NCI-H82 treated with DMSO at 0.1 percent for 48 hours (cell line): ENCODE data around the gene CNTNAP5.
A peak's percentile ranks its signal among the peaks of the same experiment; 100 is the strongest.

Experiments used
- DNase-seq: peaks from one replicate; lab custom pipeline; 2025; ENCODE audit not compliant: unreplicated experiment; lab: John Stamatoyannopoulos, UW

The CNTNAP5 gene

DNA sequence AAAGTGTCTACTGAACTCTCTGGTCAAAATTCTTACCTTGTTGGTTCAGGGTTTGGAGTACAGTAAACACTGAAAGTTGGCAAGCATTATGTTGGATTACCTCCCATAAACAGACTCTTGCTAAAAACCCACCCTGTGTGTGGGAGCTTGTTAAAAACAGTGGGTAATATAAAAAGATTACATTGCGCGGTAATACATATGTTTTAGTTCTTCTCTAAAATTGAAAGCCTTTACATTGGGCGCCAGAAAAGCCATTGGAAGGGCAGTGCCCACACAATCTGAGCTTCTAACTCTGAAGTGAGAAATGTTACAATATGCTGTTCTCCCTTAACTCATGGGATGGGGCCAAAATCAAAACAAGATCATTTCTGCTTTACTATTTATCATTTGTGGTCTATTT, 510.7 kb downstream of the CNTNAP5 start:
- DNase-seq, result no peak

DNA sequence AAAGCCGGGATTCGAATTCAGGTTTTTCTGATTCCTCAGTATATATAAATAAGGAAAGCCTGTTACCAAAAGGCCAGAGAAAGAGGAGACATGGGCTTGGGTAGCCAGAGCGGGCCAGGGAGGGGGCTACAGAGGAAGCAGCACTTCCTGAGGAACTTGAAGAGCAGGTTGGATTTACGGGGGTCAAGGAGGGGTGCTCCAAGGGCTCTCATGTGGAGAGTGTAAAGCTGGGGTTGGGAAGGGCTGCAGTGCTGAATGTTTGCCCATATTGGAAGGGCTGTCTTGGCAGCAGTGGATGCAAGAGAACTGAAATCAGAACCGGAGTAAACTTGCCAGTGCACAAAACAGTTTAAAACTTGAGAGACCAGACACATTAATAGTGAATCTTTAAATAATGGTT, 511.5 kb downstream of the CNTNAP5 start:
- DNase-seq, result no peak

GRCh38 chr2:124538549-124538948, 513.5 kb downstream of the CNTNAP5 start:
- DNase-seq, result no peak

- DNase-seq, result no peak
Measured at GRCh38 chr2:124540805-124541204, 515.7 kb downstream of the CNTNAP5 start.

- DNase-seq, result no peak
Measured at GRCh38 chr2:124542932-124543640, 518.0 kb downstream of the CNTNAP5 start.

- no peak for DNase-seq
Measured at GRCh38 chr2:124547700-124548099, 522.6 kb downstream of the CNTNAP5 start.

- no peak for DNase-seq
Measured at GRCh38 chr2:124558277-124558905, 533.3 kb downstream of the CNTNAP5 start.

DNA sequence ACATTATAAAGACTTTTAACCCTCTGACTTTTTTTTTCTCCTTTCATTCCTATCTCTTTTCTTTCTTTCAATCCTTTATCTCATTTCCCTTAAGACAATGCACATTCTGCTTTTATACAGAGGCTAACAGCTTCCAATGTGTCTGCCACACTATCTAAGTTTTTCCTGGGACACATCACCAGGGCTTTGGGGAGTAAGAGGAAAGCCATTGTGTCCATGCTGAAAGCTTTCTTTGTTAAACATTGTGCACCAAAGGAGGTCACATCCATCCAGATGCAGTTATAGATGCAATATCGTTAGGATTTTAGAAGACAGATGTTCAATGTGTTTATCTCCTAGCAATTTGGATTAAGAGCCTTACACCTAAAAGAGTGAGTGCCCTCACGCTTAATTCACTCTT, 534.1 kb downstream of the CNTNAP5 start:
- peak; percentile 8 for DNase-seq

DNA sequence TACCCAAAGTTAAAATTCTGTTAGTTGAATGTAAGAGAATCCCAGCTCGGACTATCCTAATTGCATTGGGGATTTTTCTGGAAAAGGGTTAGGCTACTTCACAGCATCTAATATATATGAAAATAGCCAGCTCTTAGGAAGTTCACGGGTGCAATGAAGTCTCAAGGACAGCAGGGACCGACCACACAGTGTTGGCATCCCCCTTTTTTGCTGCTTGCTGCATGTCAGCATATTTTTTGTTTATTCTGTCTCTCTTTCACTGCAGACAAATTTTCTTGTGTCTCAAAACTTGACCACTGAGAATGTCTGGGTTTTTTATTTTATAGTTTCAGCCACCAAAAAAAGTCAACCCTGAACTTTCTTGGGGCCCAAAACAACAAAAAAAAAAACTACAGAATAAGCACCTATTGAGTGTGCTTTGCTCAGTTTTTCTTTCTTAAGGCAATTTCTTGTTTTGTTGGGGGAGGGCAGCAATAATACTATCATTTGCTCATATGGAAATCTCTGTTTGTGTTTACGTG, 535.6 kb downstream of the CNTNAP5 start:
- no peak for DNase-seq

- DNase-seq, result no peak
Measured at GRCh38 chr2:124561486-124561885, 536.4 kb downstream of the CNTNAP5 start.

- DNase-seq, result no peak
Measured at GRCh38 chr2:124563426-124563825, 538.3 kb downstream of the CNTNAP5 start.

GRCh38 chr2:124566518-124566970, 541.5 kb downstream of the CNTNAP5 start:
- DNase-seq, result no peak

GRCh38 chr2:124570872-124571271, 545.8 kb downstream of the CNTNAP5 start:
- DNase-seq, result no peak

- DNase-seq, result no peak
Measured at GRCh38 chr2:124571836-124572235, 546.7 kb downstream of the CNTNAP5 start.

GRCh38 chr2:124572934-124573634, 548.0 kb downstream of the CNTNAP5 start:
- no peak for DNase-seq

GRCh38 chr2:124575497-124575896, 550.4 kb downstream of the CNTNAP5 start:
- no peak for DNase-seq

GRCh38 chr2:124580263-124580662, 555.2 kb downstream of the CNTNAP5 start:
- DNase-seq, result no peak

DNA sequence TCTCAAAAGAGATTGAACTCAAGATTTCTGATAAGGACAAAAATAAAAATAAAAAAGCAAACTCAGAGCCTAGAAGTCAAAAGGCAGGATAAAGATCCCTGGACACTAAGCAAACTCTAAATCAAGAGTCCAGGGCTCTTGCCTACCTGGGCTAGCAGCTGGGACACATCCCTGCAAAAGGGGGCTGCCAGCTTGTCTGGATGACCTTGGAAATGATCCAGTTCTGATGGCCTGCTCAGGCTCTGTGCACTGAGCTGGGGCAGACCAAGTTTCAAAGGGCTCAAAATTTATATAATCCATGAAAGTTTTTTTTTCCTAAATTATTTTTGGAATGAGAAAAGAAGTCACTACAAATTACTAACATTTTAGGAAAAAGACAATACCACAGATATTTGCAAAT, 557.3 kb downstream of the CNTNAP5 start:
- no peak for DNase-seq

- DNase-seq, result no peak
Measured at GRCh38 chr2:124584615-124585014, 559.5 kb downstream of the CNTNAP5 start.

DNA sequence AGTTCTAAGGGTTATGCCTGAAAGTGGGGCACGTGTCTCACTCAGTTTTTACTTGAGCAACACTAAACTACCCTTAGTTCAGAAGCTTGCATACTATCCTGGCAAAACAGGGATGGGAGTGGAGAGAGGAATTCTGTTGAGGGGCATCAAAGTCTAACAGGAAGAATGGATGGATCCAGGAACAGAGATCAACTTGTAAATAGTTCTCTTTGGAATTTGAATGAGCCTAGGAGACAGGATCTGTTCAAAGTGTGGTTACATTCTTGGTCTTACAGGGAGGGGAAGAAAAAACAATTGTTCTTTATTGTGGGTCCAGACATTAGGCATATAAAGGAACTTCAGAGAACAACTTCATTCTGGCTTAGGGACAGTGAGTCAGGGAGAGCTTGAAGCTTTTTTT, 560.2 kb downstream of the CNTNAP5 start:
- DNase-seq, result no peak

GRCh38 chr2:124586210-124586609, 561.1 kb downstream of the CNTNAP5 start:
- no peak for DNase-seq

- DNase-seq, result no peak
Measured at GRCh38 chr2:124586835-124587234, 561.7 kb downstream of the CNTNAP5 start.
